HEK293T (cell line): ENCODE results near the gene NPEPL1.

Source experiments
- CTCF ChIA-PET: fragments of 350-600 bp; formaldehyde crosslinking; extraction: SDS; loops from one replicate; lab custom pipeline; 2021; ENCODE audit warnings: antibody characterized with exemption, inconsistent platforms; lab: Yijun Ruan, JAX
- POLR2A ChIA-PET: fragments of 350-600 bp; formaldehyde crosslinking; extraction: SDS; loops from one replicate; lab custom pipeline; 2020; ENCODE audit warnings: antibody characterized with exemption, inconsistent platforms; lab: Yijun Ruan, JAX
- DNase-seq: peaks from one replicate; pipeline ENCODE4 v3.0.0; 2012; ENCODE audit warnings: mixed read lengths; ENCODE audit errors: extremely low spot score
- ARNT ChIP-seq: fragments of 450-650 bp; IDR thresholded peaks from 2 replicates; pipeline ENCODE4 v1.6.1; 2017; ENCODE audit warnings: mild to moderate bottlenecking
- BHLHE40 ChIP-seq: fragments of 450-650 bp; IDR thresholded peaks from 2 replicates; pipeline ENCODE4 v1.6.1; 2016; ENCODE audit warnings: mild to moderate bottlenecking, moderate library complexity, borderline replicate concordance
- CTBP1 ChIP-seq: fragments of 450-650 bp; IDR thresholded peaks from 2 replicates; pipeline ENCODE4 v1.6.1; 2016; ENCODE audit warnings: borderline replicate concordance
- ELF4 ChIP-seq: fragments of 450-650 bp; IDR thresholded peaks from 2 replicates; pipeline ENCODE4 v1.6.1; 2017; ENCODE audit warnings: antibody characterized with exemption
- FOXA1 ChIP-seq: fragments of 450-650 bp; IDR thresholded peaks from 2 replicates; pipeline ENCODE4 v1.6.1; 2016; ENCODE audit warnings: mild to moderate bottlenecking
- FOXK2 ChIP-seq: fragments of 450-650 bp; IDR thresholded peaks from 2 replicates; pipeline ENCODE4 v1.6.1; 2016; ENCODE audit warnings: mild to moderate bottlenecking
- FOXM1 ChIP-seq: fragments of 450-650 bp; IDR thresholded peaks from 2 replicates; pipeline ENCODE4 v1.6.1; 2017; ENCODE audit warnings: mild to moderate bottlenecking, borderline replicate concordance
- HDGF ChIP-seq: fragments of 450-650 bp; IDR thresholded peaks from 2 replicates; pipeline ENCODE4 v1.6.1; 2017; ENCODE audit warnings: antibody characterized with exemption, borderline replicate concordance
- L3MBTL2 ChIP-seq: fragments of 450-650 bp; conservative IDR thresholded peaks from 2 replicates; pipeline ENCODE4 v1.6.1; 2016; ENCODE audit warnings: mild to moderate bottlenecking
- LEF1 ChIP-seq: fragments of 450-650 bp; IDR thresholded peaks from 2 replicates; pipeline ENCODE4 v1.6.1; 2017; ENCODE audit warnings: mild to moderate bottlenecking, borderline replicate concordance
- NFRKB ChIP-seq: fragments of 450-650 bp; IDR thresholded peaks from 2 replicates; pipeline ENCODE4 v1.6.1; 2016; ENCODE audit warnings: mild to moderate bottlenecking, moderate library complexity
- SP1 ChIP-seq: fragments of 450-650 bp; IDR thresholded peaks from 2 replicates; pipeline ENCODE4 v1.6.1; 2017
- SUZ12 ChIP-seq: fragments of 450-650 bp; IDR thresholded peaks from 2 replicates; pipeline ENCODE4 v1.6.1; 2016; ENCODE audit warnings: mild to moderate bottlenecking
- TARDBP ChIP-seq: fragments of 450-650 bp; IDR thresholded peaks from 2 replicates; pipeline ENCODE4 v1.6.1; 2016
- ZNF384 ChIP-seq: fragments of 450-650 bp; IDR thresholded peaks from 2 replicates; pipeline ENCODE4 v1.6.1; 2016
- TF ChIP-seq, protein P1 (sequence below): fragments of 450-650 bp; IDR thresholded peaks from 2 replicates; pipeline ENCODE4 v1.6.1; 2016

The NPEPL1 gene

DNA sequence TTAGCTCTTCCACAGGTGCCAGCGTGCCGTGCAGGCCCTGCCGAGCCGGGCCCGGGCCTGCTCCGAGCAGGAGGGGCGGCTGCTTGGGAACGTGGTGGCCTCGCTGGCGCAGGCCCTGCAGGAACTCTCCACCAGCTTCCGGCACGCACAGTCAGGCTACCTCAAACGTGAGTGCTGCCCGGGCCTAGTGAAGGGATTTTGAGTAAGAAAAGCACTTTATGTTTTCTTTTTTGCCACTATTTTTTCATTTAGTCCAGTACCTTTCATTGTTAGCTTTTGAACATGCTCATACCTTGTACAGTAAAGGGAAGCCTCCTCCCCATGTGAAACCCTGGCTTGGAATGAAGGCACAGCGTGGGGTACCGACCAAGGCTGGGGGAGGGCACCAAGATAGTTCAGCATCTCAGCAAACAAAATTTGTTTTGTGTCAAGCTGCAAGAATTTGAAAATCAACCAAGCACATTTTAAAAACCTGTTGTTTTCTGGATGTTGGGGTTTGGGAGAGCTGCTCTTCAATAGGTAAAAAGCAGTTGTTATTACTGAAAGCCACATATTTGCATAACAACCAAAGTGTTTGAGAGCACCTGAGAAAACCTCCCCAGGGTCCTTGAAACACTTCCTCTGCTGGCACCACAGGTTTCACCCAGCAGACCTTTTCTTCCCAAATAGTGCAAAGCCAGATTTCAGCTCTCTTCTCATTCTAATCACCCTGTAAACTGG lies 23.2 kb upstream of the NPEPL1 start:
- TF ChIP-seq FOXK2 (no peak), SUZ12 (no peak), TARDBP (no peak), FOXA1 (no peak), ELF4 (no peak), ARNT (no peak), FOXM1 (no peak), L3MBTL2 (no peak), ZNF384 (no peak), NFRKB (no peak), LEF1 (no peak), CTBP1 (no peak), HDGF (no peak), SP1 (no peak), BHLHE40 (no peak)
- TF ChIP-seq, protein P1, sequence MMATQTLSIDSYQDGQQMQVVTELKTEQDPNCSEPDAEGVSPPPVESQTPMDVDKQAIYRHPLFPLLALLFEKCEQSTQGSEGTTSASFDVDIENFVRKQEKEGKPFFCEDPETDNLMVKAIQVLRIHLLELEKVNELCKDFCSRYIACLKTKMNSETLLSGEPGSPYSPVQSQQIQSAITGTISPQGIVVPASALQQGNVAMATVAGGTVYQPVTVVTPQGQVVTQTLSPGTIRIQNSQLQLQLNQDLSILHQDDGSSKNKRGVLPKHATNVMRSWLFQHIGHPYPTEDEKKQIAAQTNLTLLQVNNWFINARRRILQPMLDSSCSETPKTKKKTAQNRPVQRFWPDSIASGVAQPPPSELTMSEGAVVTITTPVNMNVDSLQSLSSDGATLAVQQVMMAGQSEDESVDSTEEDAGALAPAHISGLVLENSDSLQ = no peak
- DNase-seq = no peak
- POLR2A ChIA-PET = no interaction called here
- CTCF ChIA-PET = no interaction called here

DNA sequence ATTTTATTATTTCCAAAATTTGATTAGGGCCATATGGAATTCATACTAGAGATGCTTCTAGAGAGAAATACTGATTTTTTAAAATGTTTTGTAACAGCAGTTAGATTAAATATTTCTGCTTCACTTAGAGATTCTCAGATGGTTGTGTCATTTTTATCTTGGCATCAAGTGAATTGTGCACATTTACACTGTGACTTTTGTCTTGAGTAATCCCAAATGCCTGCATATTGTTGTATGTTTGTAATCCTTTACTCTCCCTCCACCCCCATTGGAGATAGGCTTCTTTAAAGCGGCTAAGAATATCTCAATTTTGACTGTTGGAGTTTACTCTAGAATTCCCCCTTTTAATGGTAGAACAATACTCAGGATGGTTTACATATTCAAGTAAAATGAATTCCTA lies 22.5 kb upstream of the NPEPL1 start:
- no peak for TF ChIP-seq NFRKB
- no peak for TF ChIP-seq HDGF
- TF ChIP-seq CTBP1 = no peak
- no peak for TF ChIP-seq FOXM1
- no peak for TF ChIP-seq SUZ12
- no peak for TF ChIP-seq ZNF384
- TF ChIP-seq L3MBTL2 = no peak
- POLR2A ChIA-PET = no interaction called here
- no peak for DNase-seq
- CTCF ChIA-PET = no interaction called here

DNA sequence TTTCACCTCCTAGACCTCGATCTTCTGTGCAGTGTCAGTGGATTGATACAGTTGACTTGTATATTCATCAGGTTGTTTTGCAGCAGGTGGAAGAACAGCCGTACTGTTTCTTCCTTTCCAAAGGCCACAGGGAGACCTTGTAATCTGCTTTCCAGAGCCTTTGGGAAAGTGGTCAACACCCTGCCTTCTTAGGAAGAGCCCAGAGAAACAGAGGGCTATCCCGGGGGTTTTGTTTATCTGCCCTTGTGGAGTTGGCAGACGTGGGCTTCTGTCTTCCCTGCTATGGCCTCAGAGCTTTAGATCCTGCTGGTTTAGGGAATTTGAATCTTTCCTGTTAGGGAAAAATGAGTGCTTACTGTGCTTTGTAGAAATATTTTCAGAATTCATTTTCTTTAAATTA lies 21.9 kb upstream of the NPEPL1 start:
- DNase-seq = no peak
- CTCF ChIA-PET = no interaction called here
- POLR2A ChIA-PET = no interaction called here
- TF ChIP-seq TARDBP = no peak
- no peak for TF ChIP-seq FOXM1
- TF ChIP-seq FOXA1 = no peak

DNA sequence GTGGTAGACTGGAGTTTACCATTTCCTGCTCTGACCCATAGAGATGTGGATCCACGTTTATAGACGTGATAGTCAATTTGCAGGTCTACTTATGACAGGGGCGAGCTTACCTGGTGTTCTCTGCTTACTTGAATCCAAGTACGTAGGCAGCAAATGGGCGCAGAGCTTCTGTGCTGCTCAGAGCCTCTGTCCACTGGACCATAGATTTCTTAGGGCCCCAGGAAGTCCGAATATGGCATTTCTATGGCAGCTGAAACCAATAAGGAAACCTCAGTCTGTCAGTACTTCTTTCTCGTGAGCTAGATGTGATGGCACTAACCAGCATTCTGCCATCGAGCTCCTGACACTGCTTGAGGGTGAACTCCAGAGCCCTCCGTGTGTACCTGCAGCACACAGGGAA lies 19.5 kb upstream of the NPEPL1 start:
- CTCF ChIA-PET = no interaction called here
- TF ChIP-seq FOXM1 = no peak
- no peak for TF ChIP-seq BHLHE40
- no peak for DNase-seq
- POLR2A ChIA-PET = no interaction called here

DNA sequence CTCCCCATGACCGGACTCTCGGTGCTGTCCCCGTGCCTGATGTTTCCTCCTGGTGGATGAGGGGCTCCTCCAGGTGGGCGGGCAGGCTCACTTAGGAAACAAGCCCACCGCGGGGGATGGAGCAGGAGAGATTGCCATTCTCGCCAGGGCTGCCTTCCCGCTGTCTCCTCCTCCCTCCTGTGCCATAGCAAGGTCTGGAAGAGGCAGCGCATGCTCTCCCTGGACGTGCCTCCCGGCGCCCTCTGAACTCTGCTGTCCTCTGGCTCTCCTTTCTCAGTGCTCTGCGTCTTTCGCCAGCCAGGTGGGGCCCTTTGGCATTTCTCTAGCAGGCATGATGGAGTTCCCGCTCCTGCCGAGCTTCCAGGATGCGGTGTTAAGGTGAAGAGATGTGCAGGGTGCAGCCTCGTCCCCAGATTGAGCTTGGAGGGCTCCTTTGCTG lies 17.4 kb upstream of the NPEPL1 start:
- TF ChIP-seq NFRKB (no peak), HDGF (no peak), BHLHE40 (no peak)
- TF ChIP-seq, protein P1 = no peak
- DNase-seq = no peak
- CTCF ChIA-PET = no interaction called here
- POLR2A ChIA-PET = no interaction called here

DNA sequence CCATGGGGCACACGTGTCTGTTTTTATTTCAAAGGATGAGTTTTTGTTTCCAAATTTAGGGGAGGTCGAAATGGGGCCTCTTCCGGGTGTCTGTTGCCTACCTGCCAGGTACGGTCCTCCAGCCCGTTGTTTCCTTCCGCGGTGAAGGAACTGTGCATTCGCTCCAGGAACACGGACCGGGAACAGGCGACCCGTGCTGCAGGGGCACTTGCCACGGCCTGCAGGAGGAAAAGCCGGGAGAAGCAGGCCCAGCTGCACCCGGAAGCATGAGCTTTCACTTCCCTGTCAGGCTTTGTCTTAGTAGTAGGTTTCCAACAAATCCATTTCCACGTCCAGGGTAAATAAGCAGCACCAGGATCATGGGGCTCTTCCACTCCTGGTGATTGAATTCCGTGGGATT lies 17.0 kb upstream of the NPEPL1 start:
- CTCF ChIA-PET = no interaction called here
- POLR2A ChIA-PET = no interaction called here
- TF ChIP-seq FOXK2 (no peak), CTBP1 (no peak), SUZ12 (no peak), FOXA1 (no peak), FOXM1 (no peak), BHLHE40 (no peak), TARDBP (no peak), ZNF384 (no peak), L3MBTL2 (no peak), NFRKB (no peak), ARNT (no peak), HDGF (no peak), LEF1 (no peak), ELF4 (no peak), SP1 (no peak)
- TF ChIP-seq, protein P1 = no peak
- DNase-seq = no peak

DNA sequence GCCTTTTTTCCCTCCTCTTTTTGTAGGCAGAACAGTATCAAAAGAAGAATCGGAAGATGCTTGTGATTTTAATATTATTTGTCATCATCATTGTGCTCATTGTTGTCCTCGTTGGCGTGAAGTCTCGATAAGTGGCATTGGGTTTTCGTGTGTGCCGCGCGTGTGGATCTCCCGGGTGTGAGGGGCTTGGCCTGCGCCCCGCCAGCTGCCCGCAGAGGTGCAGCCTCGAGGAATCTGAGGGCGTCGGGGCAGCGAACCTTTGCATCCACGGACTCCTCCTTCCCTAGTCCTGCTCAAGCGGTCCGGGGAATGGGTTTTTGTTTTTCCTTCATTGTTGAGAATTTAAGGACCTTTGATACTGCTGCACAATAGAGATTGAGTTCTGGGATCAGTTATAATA lies 16.4 kb upstream of the NPEPL1 start:
- TF ChIP-seq SUZ12 = no peak
- no peak for TF ChIP-seq FOXM1
- TF ChIP-seq CTBP1 = no peak
- no peak for TF ChIP-seq FOXK2
- TF ChIP-seq ELF4 = no peak
- TF ChIP-seq BHLHE40 = no peak
- no peak for TF ChIP-seq NFRKB
- TF ChIP-seq ARNT = no peak
- no peak for TF ChIP-seq TARDBP
- no peak for TF ChIP-seq SP1
- TF ChIP-seq FOXA1 = no peak
- no peak for TF ChIP-seq ZNF384
- TF ChIP-seq, protein P1 = no peak
- TF ChIP-seq L3MBTL2 = no peak
- no peak for TF ChIP-seq HDGF
- no peak for TF ChIP-seq LEF1
- ChIA-PET CTCF (no interaction called here), POLR2A (no interaction called here)
- DNase-seq = no peak
